ENCODE data around the gene BICC1.
"Not testable (repeated sequence)": the region's sequence is repeated elsewhere in the genome, so short reads cannot be mapped to it uniquely, and the experiment has no call there.

Gene BICC1

DNA sequence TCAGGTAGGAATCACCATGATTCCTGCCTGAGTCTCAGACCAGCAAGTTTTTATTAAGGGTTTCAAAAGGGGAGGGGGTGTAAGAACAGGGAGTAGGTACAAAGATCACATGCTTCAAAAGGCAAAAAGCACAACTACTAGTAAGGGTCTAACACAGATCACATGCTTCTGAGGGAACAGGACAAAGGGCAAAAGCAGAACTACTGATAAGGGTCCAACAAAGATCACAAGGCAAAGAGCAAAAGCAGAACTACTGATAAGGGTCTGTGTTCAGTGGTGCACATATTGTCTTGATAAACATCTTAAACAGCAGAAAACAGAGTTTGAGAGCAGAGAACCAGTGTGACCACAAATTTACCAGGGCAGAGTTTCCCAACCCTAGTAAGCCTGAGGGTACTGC, 84.5 kb downstream of the BICC1 start:
- in situ Hi-C loops (cut with MboI; ENCODE audit: low sequenced_read_pairs): not testable (repeated sequence)

DNA sequence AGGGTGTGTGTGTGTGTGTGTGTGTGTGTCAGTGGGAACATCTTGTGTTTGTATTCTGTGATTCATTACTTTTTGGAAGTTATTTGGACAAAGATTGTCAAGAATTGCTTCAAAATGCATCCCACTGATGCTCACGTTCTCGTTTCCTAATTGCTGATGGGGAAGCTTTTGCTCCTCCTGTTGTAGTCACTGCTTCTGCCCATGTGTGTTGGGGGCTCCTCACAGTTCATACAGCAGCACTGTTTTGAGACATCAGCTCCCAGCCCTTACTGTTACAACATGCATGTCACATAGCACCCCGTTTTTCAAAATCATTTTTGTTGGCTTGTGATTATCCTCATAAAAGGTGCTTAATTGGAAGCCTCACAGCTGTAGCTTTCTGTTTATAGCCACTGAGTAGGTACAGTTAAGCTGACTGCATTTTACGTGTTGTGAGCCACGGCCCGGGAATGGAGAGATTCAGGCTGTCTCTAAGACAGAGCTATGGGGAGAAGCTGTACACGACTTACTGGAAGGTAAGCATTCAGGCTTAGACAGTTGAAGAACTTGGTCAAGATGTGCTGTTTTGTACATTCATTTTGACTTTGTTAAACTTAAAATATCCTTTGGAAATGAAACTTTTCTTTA, 87.4 kb downstream of the BICC1 start:
- in situ Hi-C loops (cut with MboI; ENCODE audit: low sequenced_read_pairs): no loop called here

DNA sequence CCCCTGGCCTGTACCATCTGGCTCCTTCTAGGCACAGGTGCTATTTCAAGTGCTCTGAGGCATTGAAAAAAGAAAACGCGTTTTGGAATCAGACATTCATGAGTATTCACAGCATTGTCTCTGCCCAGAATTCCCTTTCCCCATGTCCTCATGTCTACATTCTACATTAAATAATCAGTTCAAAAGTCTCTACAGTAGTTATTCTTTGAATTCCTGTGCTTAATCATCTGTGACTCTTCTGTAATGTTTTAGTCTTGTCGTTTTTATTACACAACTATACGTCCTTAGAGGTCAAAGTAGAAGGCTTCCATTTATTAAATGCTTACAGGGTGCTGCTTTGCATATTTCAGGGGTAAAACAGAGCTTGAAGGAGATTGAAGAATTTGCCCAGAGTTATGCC, 95.7 kb downstream of the BICC1 start:
- in situ Hi-C loops (cut with MboI; ENCODE audit: low sequenced_read_pairs): no loop called here

DNA sequence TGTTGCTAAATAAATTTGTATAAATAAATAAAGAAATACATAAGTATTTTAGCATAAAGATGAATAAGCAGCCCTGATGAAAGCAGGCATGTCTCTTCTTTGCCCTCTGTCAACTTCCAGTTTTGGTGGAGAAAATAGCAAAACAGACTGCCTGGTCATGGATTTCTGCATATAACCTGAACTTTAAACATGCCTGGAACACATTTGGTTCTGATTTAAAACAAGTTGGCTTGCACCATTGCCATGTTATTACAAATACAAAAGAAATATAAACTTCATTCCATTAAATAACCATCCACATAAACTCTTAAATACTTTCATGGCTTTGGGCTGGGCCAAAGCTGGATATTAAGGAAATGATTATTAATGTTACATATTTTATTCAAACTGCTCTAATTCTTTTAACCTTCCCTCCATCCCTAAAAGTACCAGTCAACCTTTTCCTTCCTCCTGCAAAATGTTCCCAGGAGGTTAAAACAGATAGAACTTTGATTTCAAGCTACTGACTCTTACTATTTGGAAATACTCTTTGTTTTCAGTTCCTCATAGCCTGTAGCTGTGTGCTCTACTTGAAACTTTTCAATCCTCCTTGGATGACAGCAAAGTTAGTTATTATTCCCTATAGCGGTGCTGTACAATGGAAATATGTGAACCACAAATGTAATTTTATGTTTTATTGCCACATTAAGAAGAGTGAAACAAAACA, 96.3 kb downstream of the BICC1 start:
- in situ Hi-C loops (cut with MboI; ENCODE audit: low sequenced_read_pairs): no loop called here

DNA sequence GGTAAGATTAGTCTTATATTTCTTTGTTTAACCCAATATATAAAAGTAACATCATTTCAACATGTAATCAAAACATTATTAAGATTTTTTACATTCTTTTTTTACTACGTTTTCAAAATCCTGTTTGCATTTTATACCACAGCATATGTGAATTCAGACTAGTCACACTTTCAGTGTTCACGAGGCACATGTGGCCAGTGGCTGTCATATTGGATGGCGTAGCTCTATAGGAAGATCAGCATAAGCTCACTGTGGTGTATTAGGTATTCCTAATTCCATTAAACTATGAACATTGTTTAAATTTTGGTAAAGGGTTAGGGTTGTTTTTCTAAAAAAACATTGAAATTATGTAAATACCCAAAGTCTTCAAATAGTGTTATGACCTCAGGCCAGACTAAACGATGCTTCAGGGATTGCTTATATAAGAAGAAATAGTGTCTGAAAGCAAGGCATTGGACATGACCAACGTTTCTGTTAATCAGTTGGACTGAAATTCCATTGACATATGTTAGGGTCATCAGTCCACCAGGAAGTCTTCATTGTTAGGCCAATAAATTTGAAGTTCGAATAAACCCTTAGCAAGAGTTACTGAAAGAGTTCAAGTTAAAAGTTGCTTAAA, 97.0 kb downstream of the BICC1 start:
- in situ Hi-C loops (cut with MboI; ENCODE audit: low sequenced_read_pairs): no loop called here

DNA sequence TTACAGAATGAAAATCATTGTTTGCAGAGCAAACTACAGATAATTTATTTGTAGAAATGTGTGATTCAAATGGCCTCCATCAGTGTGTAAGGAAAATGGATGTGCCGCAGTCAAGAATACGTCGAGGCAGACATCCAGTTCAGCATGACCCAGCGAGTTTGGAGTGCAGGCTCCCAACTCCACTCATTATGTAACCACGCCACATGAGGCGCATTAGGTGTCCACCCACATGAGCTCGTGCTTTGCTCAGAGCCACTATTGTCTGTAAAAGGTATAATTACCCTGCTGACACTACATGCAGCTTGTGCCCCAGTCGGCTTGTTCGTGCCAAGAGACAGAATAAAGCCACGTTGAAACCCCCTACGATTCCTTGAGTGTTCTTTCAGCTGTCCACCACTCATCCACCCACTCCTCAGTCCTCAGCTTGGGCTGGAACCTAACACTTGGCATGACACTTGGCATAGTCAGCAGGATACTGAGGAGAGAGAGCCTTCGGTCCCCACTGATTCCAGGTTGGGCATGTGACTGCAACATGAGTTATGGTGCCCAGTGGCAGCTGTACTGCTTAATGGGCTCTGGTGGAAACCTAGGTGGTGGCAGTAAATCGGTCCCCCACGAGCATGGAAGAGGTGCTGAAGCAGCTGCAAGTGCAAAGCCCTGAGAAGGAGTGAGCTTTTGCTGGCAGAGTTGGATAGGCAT, 102.7 kb downstream of the BICC1 start:
- in situ Hi-C loops (cut with MboI; ENCODE audit: low sequenced_read_pairs): no loop called here

DNA sequence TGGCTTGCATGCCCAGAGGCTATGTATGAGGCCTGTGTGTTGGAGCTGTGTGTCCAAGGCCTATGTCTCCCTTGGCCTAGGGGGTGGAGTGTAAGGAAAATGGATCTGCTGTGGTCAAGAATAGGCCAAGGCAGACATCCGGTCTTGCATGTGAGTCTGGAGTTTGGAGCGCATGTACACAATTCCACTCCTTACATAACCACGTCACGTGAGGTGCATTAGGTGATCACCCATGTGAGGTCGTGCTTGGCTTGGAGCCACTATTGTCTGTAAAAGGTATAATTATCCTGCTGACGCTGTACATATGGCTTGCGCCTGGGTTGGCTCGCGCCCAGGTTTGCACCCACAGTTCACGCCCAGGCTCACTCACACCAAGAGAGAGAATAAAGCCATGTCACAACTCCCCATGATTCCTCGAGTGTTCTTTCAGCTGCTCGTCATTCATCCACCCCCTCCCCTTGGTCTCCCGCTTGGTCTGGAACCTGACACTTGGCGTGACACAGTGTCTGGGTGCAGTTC, 105.5 kb downstream of the BICC1 start:
- in situ Hi-C loops (cut with MboI; ENCODE audit: low sequenced_read_pairs): no loop called here

DNA sequence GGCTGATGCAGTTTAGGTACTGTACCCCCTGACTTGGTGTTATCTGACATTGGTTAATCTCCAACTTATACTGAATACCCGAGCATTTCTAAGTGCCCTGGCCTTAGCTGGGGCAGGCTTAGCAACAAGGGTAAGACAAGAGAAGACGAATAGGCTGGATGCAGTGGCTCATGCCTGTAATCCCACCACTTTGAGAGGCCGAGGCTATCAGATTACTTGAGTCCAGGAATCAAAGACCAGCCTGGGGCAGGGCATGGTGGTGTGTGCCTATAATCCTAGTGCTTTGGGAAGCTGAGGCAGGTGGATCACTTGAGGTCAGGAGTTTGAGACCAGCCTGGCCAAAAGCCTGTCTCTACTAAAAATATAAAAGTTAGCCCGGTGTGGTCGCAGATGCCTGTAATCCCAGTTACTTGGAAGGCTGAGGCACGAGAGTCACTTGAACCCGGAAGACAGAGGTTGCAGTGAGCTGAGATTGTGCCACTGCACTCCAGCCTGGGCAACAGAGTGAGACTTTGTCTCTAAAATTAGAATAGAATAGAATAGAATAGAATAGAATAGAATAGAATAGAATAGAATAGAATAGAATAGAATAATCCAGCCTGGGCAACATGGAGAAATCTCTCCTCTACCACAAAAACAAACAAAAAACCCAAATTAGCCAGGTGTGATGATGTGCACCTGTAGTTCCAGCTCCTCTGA, 108.9 kb downstream of the BICC1 start:
- in situ Hi-C loops (cut with MboI; ENCODE audit: low sequenced_read_pairs): no loop called here

DNA sequence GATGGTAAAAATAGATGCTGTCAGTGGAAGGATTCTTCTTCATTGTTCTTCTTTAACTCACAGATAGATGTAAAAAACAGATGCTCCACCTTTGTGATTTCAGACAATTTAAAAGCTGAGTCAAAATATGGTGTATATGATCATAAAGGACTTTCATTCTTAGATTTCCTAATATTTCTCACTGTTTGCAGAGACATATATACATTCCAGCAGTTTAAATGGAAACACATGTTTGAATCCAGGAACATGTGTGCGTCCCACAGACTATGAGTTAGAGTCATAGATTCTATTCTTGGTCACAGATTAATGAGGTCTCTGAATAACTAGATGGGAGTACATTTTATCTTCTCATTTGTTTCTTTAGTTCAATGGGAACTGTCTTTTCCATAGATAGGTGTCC, 109.6 kb downstream of the BICC1 start:
- in situ Hi-C loops (cut with MboI; ENCODE audit: low sequenced_read_pairs): no loop called here

DNA sequence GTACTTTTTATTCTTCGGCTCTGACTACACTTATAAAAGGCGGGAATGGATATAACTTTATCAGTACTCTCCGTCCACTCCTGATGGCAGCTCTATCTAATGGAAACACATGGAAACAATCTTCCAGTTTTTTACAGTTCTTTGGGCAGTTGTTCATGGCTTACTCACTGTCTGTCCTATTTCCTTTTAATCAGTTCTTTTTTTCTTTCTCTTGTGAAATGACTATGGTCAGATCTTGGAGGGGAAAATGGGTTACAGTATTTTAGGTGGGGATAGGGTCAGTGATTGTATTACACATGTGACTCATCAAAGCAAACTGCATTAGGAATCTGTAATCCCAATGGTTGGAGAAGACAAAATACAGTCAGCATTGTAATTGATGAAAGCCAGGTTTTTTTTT, 112.4 kb downstream of the BICC1 start:
- in situ Hi-C loops (cut with MboI; ENCODE audit: low sequenced_read_pairs): no loop called here

DNA sequence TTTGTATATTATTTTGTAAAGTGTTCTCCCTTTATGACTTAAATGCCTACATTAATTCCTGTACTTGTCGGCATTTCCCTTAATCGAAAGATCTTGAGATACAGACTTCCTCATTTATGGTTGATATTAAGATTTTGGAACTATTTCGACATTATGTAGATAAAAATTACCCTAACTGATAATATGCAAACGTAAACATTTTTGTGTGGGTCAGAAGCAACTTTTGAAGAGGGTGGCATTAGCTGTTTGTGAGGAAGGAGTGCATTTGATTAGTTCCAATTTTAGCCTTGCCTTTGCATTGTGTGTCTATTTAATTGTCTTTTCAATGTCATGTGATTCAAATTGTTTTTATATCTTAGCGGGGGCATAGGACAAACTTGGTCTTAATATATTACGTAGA, 114.7 kb downstream of the BICC1 start:
- in situ Hi-C loops (cut with MboI; ENCODE audit: low sequenced_read_pairs): no loop called here

DNA sequence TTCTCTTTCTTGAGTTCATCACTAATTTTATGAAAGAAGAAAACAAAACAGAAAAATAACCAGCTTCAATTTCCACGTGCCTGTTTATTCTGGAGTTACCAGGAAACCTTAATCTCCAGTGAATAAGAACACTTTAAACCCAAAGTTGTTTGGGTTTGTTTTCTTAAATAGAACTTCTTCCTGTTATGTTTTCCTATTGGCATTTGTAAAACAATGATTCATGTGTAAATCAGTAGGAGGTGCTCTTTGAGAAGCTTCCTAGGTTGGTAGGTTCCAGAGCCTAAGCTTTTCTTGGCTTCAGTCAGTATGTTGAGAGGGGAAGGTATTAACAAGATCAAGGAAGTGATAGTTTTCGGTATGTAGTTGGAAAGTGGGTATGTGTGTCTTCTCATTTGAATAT, 119.0 kb downstream of the BICC1 start:
- in situ Hi-C loops (cut with MboI; ENCODE audit: low sequenced_read_pairs): no loop called here

DNA sequence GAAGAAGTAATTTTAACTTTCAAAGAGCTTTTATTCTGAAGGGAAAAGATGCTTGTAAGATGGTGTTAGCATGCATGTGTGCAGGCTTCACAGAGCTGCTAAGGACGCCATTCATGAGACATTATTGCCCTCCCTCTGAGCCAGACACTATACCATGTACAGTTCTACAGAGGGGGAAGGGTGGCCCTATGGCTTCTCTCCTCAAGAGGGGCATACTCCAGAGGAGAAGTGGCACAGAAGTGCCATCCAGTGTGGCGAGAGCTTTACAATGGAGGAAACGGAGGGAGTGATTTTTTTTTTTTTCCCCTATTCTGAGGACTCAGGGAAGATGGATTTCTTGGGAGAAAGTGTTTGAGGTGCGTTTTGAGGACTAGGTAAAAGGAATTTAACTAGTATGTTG, 119.5 kb downstream of the BICC1 start:
- in situ Hi-C loops (cut with MboI; ENCODE audit: low sequenced_read_pairs): no loop called here

DNA sequence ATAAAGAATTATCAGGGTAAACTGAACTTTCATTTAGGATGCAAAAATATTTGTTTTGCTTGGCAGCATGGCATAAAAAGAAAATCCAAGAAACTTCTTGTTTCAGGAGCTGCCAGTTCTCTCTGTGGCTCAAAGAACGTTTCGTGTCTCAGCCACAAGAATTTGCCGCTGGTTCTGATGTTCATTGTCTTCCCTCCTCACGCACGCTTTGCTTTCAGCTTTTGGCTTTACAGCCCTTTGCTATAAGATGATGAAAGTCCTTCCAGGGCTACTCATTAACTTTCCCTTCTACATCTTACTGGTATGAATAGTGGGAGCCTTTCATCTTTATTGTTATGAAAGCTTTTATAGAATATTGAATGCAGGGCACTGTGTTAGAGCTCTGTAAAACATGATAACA, 124.7 kb downstream of the BICC1 start:
- in situ Hi-C loops (cut with MboI; ENCODE audit: low sequenced_read_pairs): no loop called here

DNA sequence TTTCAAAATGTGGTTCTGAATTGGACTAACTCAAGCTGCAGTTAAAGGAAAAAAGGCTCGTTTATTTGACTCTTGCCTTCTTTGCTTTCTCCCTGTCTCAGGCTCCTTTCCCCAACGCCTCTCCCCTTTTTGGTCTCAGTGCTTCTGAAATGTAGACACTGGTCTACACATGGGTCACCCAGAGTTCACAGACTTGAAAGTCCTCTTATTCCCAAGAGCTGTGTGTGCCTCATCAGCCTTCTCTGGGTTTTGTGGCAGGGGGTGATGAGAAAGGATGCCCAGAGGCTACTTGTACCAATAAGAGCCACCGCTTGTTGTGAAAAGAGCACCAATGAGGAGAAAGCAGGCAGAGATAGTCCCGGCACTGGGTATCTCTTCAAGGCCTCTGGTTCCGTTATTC, 125.7 kb downstream of the BICC1 start:
- in situ Hi-C loops (cut with MboI; ENCODE audit: low sequenced_read_pairs): no loop called here

DNA sequence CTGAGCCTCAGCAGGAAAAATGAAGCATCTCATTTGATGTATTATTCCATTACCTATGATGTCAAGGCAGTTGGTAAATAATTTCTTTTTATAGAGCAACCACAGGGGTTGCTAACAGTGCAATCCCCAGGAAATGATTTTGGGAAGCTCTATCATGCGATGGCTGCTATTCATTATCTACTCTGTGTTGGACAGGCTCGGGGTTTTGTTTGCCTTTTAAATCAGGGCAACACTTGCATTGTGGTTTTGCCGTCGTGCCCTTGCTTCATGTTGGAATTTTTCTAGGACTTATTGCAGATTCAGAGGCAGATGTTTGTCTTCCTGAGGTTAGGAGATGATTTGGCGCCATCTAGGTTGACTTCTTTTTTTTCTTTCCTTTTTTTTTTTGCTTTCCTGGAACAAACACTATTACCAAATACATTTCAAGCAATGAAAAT, 128.4 kb downstream of the BICC1 start:
- in situ Hi-C loops (cut with MboI; ENCODE audit: low sequenced_read_pairs): no loop called here

DNA sequence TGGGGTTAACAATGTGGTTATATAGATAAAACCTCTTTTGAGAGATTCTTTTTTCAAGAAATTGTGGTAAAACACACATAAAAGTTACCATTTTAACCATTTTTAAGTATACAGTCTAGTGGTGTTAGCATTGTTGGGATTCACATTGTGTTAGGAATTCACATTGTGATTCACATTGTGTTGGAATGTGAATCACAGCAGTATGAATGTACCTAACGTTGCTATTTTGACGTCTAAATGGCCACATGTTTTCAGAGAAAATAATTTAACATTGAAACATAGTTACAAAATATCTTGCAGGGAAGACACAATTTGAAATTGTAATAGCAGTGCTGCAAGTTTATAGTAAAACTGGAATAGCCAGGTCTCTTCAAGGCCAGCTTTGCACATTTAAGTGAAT, 129.0 kb downstream of the BICC1 start:
- in situ Hi-C loops (cut with MboI; ENCODE audit: low sequenced_read_pairs): no loop called here

DNA sequence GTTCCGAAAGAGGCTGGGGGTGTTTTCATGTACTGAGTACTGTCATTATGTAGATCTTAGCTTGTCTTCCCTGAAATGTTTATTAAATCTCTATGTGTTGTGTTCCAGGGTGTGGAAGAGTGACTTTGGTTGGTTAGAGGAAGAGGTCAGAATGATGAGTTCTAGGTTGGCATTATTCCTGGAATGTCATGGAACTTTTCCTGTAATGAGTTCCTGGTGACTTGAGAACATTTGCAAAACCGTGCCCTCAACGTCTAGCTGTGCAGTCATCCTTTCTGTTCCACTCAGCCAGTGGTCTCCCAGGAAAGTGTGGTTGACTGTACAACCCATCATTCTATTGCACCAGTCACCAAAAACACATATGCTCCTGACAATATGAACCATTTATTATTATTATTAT, 129.6 kb downstream of the BICC1 start:
- in situ Hi-C loops (cut with MboI; ENCODE audit: low sequenced_read_pairs): no loop called here

DNA sequence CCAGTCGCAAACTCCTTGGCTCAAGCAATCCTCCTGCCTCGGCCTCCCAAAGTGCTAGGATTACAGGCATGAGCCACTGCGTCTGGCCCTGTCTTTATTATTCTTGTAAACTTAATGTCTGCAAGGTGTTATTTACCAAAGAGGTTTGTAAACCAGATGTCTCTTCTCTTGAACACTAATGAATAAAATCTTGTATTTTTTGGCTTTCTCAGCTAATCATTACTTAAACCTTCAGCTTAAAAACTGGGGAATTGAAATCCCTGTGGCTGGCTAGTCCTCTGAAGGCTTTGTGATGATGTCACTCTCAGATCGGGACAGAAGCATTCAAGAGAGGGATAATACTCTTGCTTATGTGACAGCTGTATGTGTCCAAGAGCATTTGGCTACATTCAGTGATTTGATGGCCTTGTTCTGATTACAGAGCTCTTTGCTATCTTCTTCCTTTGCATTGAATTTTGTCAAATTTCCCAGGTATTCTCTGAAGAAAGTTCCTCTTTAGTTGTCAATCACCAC, 130.3 kb downstream of the BICC1 start:
- in situ Hi-C loops (cut with MboI; ENCODE audit: low sequenced_read_pairs): no loop called here

DNA sequence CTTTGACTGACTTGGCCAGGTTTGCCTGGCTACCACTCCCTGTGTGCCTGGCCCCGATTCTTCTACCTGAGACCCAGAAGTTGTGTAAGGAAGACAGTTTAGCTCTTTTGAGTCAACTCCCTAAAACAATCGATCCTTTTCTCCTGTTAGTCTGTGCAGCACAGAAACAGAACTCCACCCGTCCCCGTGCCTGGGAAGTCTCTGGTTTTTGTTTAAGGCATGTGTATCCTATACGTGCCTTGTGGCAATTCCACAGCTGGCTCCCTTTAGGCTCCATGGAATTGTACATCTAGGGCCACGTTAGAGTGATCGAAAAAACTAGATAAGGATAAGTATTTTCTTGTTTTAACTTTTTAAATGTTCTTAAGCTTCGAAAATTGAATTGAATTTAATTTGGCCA, 131.6 kb downstream of the BICC1 start:
- in situ Hi-C loops (cut with MboI; ENCODE audit: low sequenced_read_pairs): no loop called here
